COLO668 (cell line): ENCODE data around the gene FCN3.
"Not testable (repeated sequence)": the region's sequence is repeated elsewhere in the genome, so short reads cannot be mapped to it uniquely, and the experiment has no call there.

ENCODE experiments used
- DNase-seq: peaks from one replicate; lab custom pipeline; 2025; ENCODE audit not compliant: unreplicated experiment; lab: John Stamatoyannopoulos, UW

The FCN3 gene

GRCh38 chr1:27399251-27400025 lies 24.8 kb upstream of the FCN3 start:
- DNase-seq: no peak

- DNase-seq: no peak
Observed at GRCh38 chr1:27398405-27399149, 24.0 kb upstream of the FCN3 start.

- DNase-seq: no peak
Observed at GRCh38 chr1:27397749-27398148, 23.1 kb upstream of the FCN3 start.

GRCh38 chr1:27397110-27397509 lies 22.5 kb upstream of the FCN3 start:
- DNase-seq: no peak

- DNase-seq: peak; percentile 78
Observed at GRCh38 chr1:27395441-27396195, 21.0 kb upstream of the FCN3 start.

GRCh38 chr1:27394925-27395324 lies 20.3 kb upstream of the FCN3 start:
- no peak for DNase-seq

- DNase-seq: no peak
Observed at GRCh38 chr1:27394282-27394658, 19.6 kb upstream of the FCN3 start.

GRCh38 chr1:27393641-27394281 lies 19.1 kb upstream of the FCN3 start:
- no peak for DNase-seq

GRCh38 chr1:27392778-27393635 lies 18.4 kb upstream of the FCN3 start:
- peak; percentile 69 for DNase-seq

GRCh38 chr1:27392096-27392777 lies 17.6 kb upstream of the FCN3 start, which contains the start of gene GPR3:
GPR3 (plus strand) TSS chr1:27392622; CDS start chr1:27393799, 1,177 bp downstream.
- DNase-seq: peak; percentile 99

GRCh38 chr1:27391511-27392095 lies 17.0 kb upstream of the FCN3 start:
- DNase-seq: peak; percentile 79

GRCh38 chr1:27388337-27389005 lies 13.8 kb upstream of the FCN3 start:
- DNase-seq: peak; percentile 85

GRCh38 chr1:27384797-27385196 lies 10.2 kb upstream of the FCN3 start:
- DNase-seq: not testable (repeated sequence)

- no peak for DNase-seq
Observed at GRCh38 chr1:27383661-27384060, 9.0 kb upstream of the FCN3 start.

- DNase-seq: peak; percentile 84
Observed at GRCh38 chr1:27383039-27383605, 8.5 kb upstream of the FCN3 start, which contains the start of gene CD164L2. CD164L2 (minus strand) TSS chr1:27383333; CDS start chr1:27383239, 94 bp downstream.

GRCh38 chr1:27381969-27382762 lies 7.5 kb upstream of the FCN3 start:
- DNase-seq: no peak
